ENCODE results near the gene TUBGCP3.

TUBGCP3 gene

GRCh38 chr13:112477070-112477619 lies 110.8 kb downstream of the TUBGCP3 start:
- DNase-seq (ENCODE audit: low spot score), result no peak

- DNase-seq (ENCODE audit: low spot score), result no peak
Measured at GRCh38 chr13:112475889-112476288, 112.1 kb downstream of the TUBGCP3 start.

GRCh38 chr13:112474869-112475268 lies 113.1 kb downstream of the TUBGCP3 start:
- no peak for DNase-seq (ENCODE audit: low spot score)

GRCh38 chr13:112473818-112474217 lies 114.1 kb downstream of the TUBGCP3 start:
- DNase-seq (ENCODE audit: low spot score), result no peak

GRCh38 chr13:112469071-112469745 lies 118.7 kb downstream of the TUBGCP3 start:
- DNase-seq (ENCODE audit: low spot score), result no peak

- DNase-seq (ENCODE audit: low spot score), result no peak
Measured at GRCh38 chr13:112468069-112468468, 119.9 kb downstream of the TUBGCP3 start.

- DNase-seq (ENCODE audit: low spot score), result no peak
Measured at GRCh38 chr13:112467236-112467635, 120.7 kb downstream of the TUBGCP3 start.

- no peak for DNase-seq (ENCODE audit: low spot score)
Measured at GRCh38 chr13:112466132-112467058, 121.6 kb downstream of the TUBGCP3 start.

GRCh38 chr13:112465251-112466131 lies 122.5 kb downstream of the TUBGCP3 start:
- no peak for DNase-seq (ENCODE audit: low spot score)

GRCh38 chr13:112464720-112465119 lies 123.2 kb downstream of the TUBGCP3 start:
- DNase-seq (ENCODE audit: low spot score), result no peak

- no peak for DNase-seq (ENCODE audit: low spot score)
Measured at GRCh38 chr13:112462408-112462807, 125.5 kb downstream of the TUBGCP3 start.

GRCh38 chr13:112457485-112457884 lies 130.5 kb downstream of the TUBGCP3 start:
- DNase-seq (ENCODE audit: low spot score), result no peak

GRCh38 chr13:112457081-112457480 lies 130.9 kb downstream of the TUBGCP3 start:
- DNase-seq (ENCODE audit: low spot score), result no peak

- DNase-seq (ENCODE audit: low spot score), result no peak
Measured at GRCh38 chr13:112456138-112457056, 131.6 kb downstream of the TUBGCP3 start.

GRCh38 chr13:112455476-112456059 lies 132.4 kb downstream of the TUBGCP3 start:
- no peak for DNase-seq (ENCODE audit: low spot score)

GRCh38 chr13:112454648-112455334 lies 133.2 kb downstream of the TUBGCP3 start:
- DNase-seq (ENCODE audit: low spot score), result no peak

GRCh38 chr13:112453874-112454647 lies 133.9 kb downstream of the TUBGCP3 start:
- DNase-seq (ENCODE audit: low spot score), result no peak

- no peak for DNase-seq (ENCODE audit: low spot score)
Measured at GRCh38 chr13:112453207-112453829, 134.6 kb downstream of the TUBGCP3 start.

Data from CD4-positive, alpha-beta T cell treated with Interleukin-6 at 100 ng/mL for 8 hours (primary cell).